Astrocyte (in vitro differentiated cells and primary cell): Measurements from ENCODE around the gene ZNF284.

Experiments
- CTCF ChIP-seq: IDR thresholded peaks from 2 replicates; pipeline ENCODE4 v1.5.1; 2011; ENCODE audit warnings: low read depth, mild to moderate bottlenecking, inconsistent platforms, low read length, moderate library complexity; ENCODE audit not compliant: insufficient read depth
- EZH2 ChIP-seq: IDR thresholded peaks from 2 replicates; pipeline ENCODE4 v1.6.1; 2012; ENCODE audit warnings: mild to moderate bottlenecking, low read length, inconsistent platforms; ENCODE audit not compliant: insufficient read depth

GRCh38 chr19:44061038-44061437 lies 10.9 kb upstream of the ZNF284 start:
- TF ChIP-seq CTCF (no peak), EZH2 (no peak)
